OCI-LY1 (cell line): Measurements from ENCODE around the gene REM2.

Experiments used
- H2AFZ ChIP-seq: fragments of 200-600 bp; sonication (generic), shearing (Covaris generic); 2 replicates; pipeline ENCODE4 v1.6.0; 2014; ENCODE audit warnings: antibody characterized with exemption, mild to moderate bottlenecking, low read length
- H3F3A ChIP-seq: fragments of 200-600 bp; sonication (generic), shearing (Covaris generic); 2 replicates; pipeline ENCODE4 v1.6.0; 2014; ENCODE audit warnings: mild to moderate bottlenecking, antibody characterized with exemption, low read length, moderate library complexity; ENCODE audit not compliant: insufficient read depth
- H3K27ac ChIP-seq: fragments of 200-600 bp; sonication (generic); 2 replicates; pipeline ENCODE4 v1.5.1; 2014; ENCODE audit warnings: low read length, mixed run types, mild to moderate bottlenecking, low read depth; ENCODE audit not compliant: poor library complexity, severe bottlenecking
- H3K27me3 ChIP-seq: fragments of 200-600 bp; sonication (generic); 2 replicates; pipeline ENCODE4 v1.6.0; 2014; ENCODE audit warnings: antibody characterized with exemption, mild to moderate bottlenecking, low read length, moderate library complexity; ENCODE audit not compliant: insufficient read depth
- H3K36me3 ChIP-seq: fragments of 200-600 bp; sonication (generic); 2 replicates; pipeline ENCODE4 v1.6.1; 2014; ENCODE audit warnings: mild to moderate bottlenecking, antibody characterized with exemption, low read length, moderate library complexity, mixed read lengths; ENCODE audit not compliant: insufficient read depth
- H3K4me1 ChIP-seq: fragments of 200-600 bp; sonication (generic); 2 replicates; pipeline ENCODE4 v1.5.1; 2014; ENCODE audit warnings: mild to moderate bottlenecking, low read length, moderate library complexity; ENCODE audit not compliant: insufficient read depth, severe bottlenecking
- H3K4me2 ChIP-seq: fragments of 200-600 bp; sonication (generic), shearing (Covaris generic); 2 replicates; pipeline ENCODE4 v1.6.1; 2014; ENCODE audit warnings: low read length
- H3K4me3 ChIP-seq: fragments of 200-600 bp; sonication (generic); 2 replicates; pipeline ENCODE4 v1.5.1; 2014; ENCODE audit warnings: low read length, low read depth, mild to moderate bottlenecking, mixed read lengths; ENCODE audit not compliant: poor library complexity, severe bottlenecking
- H3K79me2 ChIP-seq: fragments of 200-600 bp; shearing (Covaris generic); 2 replicates; pipeline ENCODE4 v1.6.1; 2016; ENCODE audit warnings: mixed run types, low read length, mixed read lengths; ENCODE audit not compliant: insufficient read depth
- H3K9ac ChIP-seq: fragments of 200-600 bp; sonication (generic), shearing (Covaris generic); 2 replicates; pipeline ENCODE4 v1.6.1; 2014; ENCODE audit warnings: mild to moderate bottlenecking, low read length, mixed read lengths
- H3K9me2 ChIP-seq: fragments of 200-600 bp; sonication (generic), shearing (Covaris generic); 2 replicates; pipeline ENCODE4 v1.6.1; 2014; ENCODE audit warnings: low read depth, mild to moderate bottlenecking, low read length, mixed read lengths
- H3K9me3 ChIP-seq: fragments of 200-600 bp; shearing (Covaris generic); 2 replicates; pipeline ENCODE4 v1.6.1; 2014; ENCODE audit warnings: low read length, mixed read lengths
- H4K20me1 ChIP-seq: fragments of 200-600 bp; sonication (generic), shearing (Covaris generic); 2 replicates; pipeline ENCODE4 v1.6.0; 2016; ENCODE audit warnings: mild to moderate bottlenecking, low read length; ENCODE audit not compliant: insufficient read depth
- EZH2 ChIP-seq: fragments of 200-600 bp; sonication (generic), shearing (Covaris generic); IDR thresholded peaks from 2 replicates; pipeline ENCODE4 v1.8.0; 2017; ENCODE audit warnings: borderline replicate concordance, mixed run types, mild to moderate bottlenecking, antibody characterized with exemption, low read length, moderate library complexity, mixed read lengths
- TF ChIP-seq, protein P1 (sequence below): fragments of 200-600 bp; sonication (generic), shearing (Covaris generic); IDR thresholded peaks from 2 replicates; pipeline ENCODE4 v1.5.1; 2017; ENCODE audit warnings: mild to moderate bottlenecking, antibody characterized with exemption, low read length, moderate library complexity, mixed read lengths

The REM2 gene

DNA sequence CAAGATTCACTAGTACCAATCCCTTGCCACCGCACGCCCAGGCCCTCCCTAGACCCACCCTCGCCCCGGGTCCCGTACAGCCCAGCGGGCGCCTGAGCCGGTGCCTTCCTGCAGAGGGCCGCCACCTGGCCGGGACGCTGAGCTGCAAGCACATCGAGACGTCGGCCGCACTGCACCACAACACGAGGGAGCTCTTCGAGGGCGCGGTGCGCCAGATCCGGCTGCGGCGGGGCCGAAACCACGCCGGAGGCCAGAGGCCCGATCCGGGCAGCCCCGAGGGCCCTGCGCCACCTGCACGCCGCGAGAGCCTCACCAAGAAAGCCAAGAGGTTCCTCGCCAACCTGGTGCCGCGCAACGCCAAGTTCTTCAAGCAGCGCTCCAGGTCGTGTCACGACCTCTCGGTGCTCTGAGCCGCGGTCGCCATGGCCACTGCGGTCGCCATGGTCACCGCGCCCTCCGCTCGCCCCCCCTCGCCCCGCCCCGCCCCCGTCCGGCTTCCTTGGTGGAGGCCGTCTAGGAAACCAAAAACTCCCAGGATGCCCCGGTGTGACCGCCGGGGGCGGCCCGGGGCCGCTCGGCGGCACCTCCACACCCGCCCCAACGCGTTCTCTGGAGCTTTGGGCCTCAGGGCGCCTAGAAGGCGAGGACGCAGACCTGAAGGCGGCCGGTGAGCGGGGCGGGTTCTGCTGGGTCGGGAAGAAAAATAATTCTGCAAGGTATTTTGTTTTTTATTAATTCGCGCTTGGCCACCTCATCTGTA, 3.7 kb downstream of the REM2 start:
- Histone ChIP-seq H3K9ac (peak overlapping the region; percentile 30; the same call in 1 of the 2 replicates), H3F3A (peaks cover 12% of the 10 kb centered on the region), H3K36me3 (no peaks in the 10 kb centered on the region), H3K4me3 (peak overlapping the region; percentile 39), H3K27me3 (0 out of 2 replicates have a peak, but pooled peaks cover 6% of the 10 kb centered on the region), H4K20me1 (no peaks in the 10 kb centered on the region), H3K9me2 (no peaks in the 10 kb centered on the region), H3K4me2 (peak overlapping the region; percentile 43), H3K4me1 (peaks cover 39% of the 10 kb centered on the region), H3K79me2 (no peaks in the 10 kb centered on the region), H3K27ac (peak overlapping the region; percentile 83), H3K9me3 (no peaks in the 10 kb centered on the region), H2AFZ (no peak overlapping the region)
- TF ChIP-seq, protein P1, sequence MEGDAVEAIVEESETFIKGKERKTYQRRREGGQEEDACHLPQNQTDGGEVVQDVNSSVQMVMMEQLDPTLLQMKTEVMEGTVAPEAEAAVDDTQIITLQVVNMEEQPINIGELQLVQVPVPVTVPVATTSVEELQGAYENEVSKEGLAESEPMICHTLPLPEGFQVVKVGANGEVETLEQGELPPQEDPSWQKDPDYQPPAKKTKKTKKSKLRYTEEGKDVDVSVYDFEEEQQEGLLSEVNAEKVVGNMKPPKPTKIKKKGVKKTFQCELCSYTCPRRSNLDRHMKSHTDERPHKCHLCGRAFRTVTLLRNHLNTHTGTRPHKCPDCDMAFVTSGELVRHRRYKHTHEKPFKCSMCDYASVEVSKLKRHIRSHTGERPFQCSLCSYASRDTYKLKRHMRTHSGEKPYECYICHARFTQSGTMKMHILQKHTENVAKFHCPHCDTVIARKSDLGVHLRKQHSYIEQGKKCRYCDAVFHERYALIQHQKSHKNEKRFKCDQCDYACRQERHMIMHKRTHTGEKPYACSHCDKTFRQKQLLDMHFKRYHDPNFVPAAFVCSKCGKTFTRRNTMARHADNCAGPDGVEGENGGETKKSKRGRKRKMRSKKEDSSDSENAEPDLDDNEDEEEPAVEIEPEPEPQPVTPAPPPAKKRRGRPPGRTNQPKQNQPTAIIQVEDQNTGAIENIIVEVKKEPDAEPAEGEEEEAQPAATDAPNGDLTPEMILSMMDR = peak; percentile 33
- TF ChIP-seq EZH2 = no peak

DNA sequence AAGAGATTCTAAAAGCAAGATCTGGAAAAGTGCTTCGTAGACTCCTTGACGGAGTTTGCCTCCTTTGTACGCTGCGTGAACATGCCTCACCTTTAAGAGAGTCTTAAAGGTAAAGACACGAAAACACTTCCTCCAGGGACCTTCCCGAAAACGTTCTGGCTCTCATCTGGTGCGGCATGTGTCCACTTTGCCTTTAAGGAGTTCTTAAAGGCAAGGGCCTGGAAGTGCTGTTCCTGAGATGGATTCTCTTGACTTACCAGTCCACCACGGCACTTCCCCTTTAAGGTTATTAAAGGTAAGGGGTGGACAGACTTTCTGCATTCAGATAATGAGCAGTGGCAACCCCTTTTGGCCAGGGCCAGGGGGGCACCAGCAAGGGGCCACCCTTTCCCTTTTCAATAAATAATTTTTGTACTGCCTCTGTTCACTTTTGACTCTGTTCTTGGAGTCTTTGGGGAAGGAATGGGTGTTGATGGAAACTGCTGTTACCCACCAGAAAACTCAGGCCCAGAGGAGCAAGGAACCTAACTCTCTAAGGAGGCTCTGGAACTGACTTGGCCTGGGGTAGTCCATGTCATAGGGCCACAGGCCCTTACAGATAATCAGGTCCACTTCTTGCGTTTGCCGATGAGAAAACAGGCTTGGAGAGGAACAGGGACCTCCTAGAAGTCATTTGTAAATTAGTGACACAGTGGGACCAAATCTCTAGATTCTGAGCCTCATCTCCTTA, 4.4 kb downstream of the REM2 start:
- H3K4me2 ChIP-seq = peak overlapping the region; percentile 43
- peak overlapping the region; percentile 83 for H3K27ac ChIP-seq

DNA sequence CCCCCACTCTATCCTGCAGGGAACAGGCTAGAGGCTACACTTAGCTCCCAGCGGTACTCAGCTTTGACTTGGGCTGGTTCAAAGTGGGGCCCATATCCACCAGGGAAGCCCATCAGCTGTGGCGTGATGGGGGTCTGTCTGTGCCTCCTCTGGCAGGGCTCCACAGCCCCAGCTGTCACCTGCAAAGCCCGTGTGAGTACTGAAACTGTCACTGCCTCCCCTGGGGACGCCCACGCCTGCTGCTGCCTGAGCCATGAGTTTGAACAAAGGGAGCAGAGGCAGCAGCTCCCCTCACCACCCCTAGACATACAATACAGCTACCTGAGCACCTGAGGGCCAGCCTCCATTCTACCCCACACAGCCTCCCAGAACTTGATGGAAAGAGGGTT, 5.0 kb downstream of the REM2 start:
- H3K9me3 ChIP-seq = no peaks in the 10 kb centered on the region
- TF ChIP-seq EZH2 = no peak
- TF ChIP-seq, protein P1 = no peak
- H3K36me3 ChIP-seq = no peaks in the 10 kb centered on the region
- H3K27me3 ChIP-seq = 0 out of 2 replicates have a peak, but pooled peaks cover 6% of the 10 kb centered on the region
- H3K27ac ChIP-seq = peak overlapping the region; percentile 83
- peaks cover 12% of the 10 kb centered on the region for H3F3A ChIP-seq
- H2AFZ ChIP-seq = no peak overlapping the region
- H3K9ac ChIP-seq = peak overlapping the region; percentile 30; the same call in 1 of the 2 replicates
- H4K20me1 ChIP-seq = no peaks in the 10 kb centered on the region
- H3K79me2 ChIP-seq = no peaks in the 10 kb centered on the region
- peak overlapping the region; percentile 39 for H3K4me3 ChIP-seq
- H3K4me1 ChIP-seq = peaks cover 39% of the 10 kb centered on the region
- peak overlapping the region; percentile 43 for H3K4me2 ChIP-seq
- no peaks in the 10 kb centered on the region for H3K9me2 ChIP-seq

More for the DNA sequence above, 4.4 kb downstream of the REM2 start:
- Histone ChIP-seq H3K9ac (peak overlapping the region; percentile 30; the same call in 1 of the 2 replicates), H3K4me3 (peak overlapping the region; percentile 39), H3F3A (peaks cover 12% of the 10 kb centered on the region), H2AFZ (no peak overlapping the region), H3K36me3 (no peaks in the 10 kb centered on the region), H3K4me1 (peaks cover 39% of the 10 kb centered on the region), H3K9me2 (no peaks in the 10 kb centered on the region), H3K79me2 (no peaks in the 10 kb centered on the region), H3K9me3 (no peaks in the 10 kb centered on the region), H4K20me1 (no peaks in the 10 kb centered on the region), H3K27me3 (0 out of 2 replicates have a peak, but pooled peaks cover 6% of the 10 kb centered on the region)
- TF ChIP-seq, protein P1 = no peak
- no peak for TF ChIP-seq EZH2
